HG03558 (cell line): ENCODE data around the gene TSPAN33.
A peak's percentile ranks its signal among the peaks of the same experiment; 100 is the strongest.

ENCODE experiments used
- ATAC-seq: cut with Tn5 transposase; IDR thresholded peaks from one replicate; pipeline ENCODE4 v1.9.1; 2021; ENCODE audit warnings: moderate number of reproducible peaks; ENCODE audit not compliant: unreplicated experiment; ENCODE audit errors: extremely low read depth

Gene TSPAN33

GRCh38 chr7:129127601-129128000, 16.9 kb upstream of the TSPAN33 start:
- ATAC-seq = no peak

GRCh38 chr7:129134356-129134987, 10.0 kb upstream of the TSPAN33 start:
- no peak for ATAC-seq

DNA sequence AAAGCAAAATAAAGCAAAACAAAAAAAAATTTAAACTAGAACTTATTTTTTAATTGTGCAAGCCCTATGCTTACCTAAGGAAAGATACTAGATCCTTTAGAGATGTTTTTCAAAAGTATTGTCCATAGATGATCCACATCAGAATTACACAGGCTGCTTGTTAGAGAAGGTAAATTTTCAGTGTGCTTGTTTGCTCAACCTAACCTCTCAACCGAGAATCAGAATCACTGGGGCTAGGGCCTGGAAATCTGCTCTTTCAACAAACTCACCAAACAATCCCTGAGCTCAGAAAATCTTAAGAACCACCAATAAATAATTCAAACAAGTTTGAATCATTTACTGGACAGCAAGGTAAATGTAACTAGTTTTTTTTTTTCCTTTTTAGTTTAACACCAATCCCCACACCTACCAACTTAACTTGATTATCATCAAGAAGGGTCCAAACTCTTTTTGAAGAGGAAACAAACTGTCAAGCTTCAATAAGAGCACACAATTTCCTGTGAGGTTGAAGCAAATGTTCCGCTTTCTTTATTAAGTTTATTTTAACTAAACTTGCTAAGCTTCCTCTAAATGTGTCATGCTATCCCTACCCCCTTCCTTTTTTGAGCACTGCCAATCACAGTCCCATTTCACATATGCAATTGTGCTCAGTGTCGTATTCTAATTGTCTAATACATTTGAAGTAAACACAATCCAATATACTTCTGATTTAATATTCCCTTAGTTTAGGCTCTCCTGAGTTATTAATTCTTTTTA, 7.4 kb upstream of the TSPAN33 start:
- ATAC-seq = no peak

DNA sequence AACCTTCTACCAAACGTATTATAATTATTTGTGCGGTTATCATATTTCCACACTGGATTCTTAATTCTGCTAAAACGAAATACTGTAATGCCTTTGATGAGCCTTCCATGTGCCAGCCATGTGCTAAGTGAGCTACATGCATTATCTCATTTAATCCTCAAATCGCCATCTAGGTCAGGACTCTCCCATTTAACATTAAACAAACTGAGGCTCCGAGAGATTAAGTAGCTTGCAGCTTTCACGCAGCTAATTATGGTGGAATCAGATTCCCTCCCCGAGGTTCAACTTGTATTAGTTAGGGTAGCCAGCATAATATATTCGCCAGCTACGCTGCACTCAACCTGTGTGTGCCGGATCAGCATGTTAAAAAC, 798 bp upstream of the TSPAN33 start:
- no peak for ATAC-seq

DNA sequence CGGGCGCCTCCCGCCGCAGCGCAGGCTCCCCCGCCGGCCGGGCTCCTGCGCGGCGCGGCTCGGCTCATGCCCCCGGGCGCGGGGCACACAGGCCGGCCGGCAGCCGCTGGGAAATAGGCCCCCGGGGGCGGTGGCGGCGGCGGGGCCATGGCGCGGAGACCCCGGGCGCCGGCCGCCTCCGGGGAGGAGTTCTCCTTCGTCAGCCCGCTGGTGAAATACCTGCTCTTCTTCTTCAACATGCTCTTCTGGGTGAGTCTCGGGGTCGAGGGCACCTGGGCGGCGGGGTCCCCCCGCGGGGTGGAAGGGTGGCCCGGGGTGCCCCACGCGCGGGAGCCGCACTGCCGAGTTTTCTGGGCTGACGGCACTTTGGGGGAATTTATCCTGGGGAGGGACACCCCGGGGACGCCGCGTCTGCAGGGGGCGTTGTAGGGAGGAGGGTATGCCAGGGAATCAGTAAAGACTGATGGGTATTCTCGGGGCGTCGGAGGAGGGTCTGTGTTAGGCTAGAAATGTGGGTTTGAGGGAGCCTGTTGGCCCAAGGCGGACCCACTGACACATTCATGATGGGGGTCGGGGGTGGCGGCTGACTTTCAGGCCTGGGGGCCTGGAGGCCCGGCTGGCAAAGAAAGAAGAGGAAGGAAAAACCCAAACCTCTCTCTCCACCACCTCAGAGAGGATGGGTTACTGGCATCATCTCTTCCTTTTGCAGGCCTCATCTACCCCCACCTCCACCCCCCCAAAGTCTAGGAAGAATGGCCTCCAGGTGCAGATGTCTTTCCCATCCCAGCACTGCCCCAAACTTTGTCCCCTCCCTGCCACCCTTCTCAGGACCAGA, 544 bp downstream of the TSPAN33 start:
- ATAC-seq = no peak

- ATAC-seq = peak; percentile 60
Measured at GRCh38 chr7:129146237-129146979, 1.9 kb downstream of the TSPAN33 start.

DNA sequence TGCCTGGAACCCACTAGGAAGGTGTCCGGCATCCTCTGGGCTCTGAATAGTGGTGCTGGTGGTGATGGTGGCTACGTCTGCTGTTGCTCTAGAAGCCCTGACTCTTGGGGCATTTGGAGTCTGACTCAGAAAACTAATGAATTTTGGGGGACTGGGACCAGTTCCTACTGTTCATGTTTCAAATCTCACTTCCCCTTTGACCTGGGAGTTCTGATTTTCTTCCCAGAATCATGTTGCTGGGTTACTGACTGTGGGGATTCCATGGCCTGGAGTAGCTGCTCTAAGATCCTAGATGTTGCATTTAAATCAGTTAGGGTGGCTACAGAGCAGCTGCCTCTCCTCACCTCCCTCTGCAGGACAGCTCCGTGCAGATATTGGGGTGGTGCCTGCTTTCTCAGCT, 3.2 kb downstream of the TSPAN33 start:
- ATAC-seq = no peak

- no peak for ATAC-seq
Measured at GRCh38 chr7:129149511-129149910, 5.0 kb downstream of the TSPAN33 start.

DNA sequence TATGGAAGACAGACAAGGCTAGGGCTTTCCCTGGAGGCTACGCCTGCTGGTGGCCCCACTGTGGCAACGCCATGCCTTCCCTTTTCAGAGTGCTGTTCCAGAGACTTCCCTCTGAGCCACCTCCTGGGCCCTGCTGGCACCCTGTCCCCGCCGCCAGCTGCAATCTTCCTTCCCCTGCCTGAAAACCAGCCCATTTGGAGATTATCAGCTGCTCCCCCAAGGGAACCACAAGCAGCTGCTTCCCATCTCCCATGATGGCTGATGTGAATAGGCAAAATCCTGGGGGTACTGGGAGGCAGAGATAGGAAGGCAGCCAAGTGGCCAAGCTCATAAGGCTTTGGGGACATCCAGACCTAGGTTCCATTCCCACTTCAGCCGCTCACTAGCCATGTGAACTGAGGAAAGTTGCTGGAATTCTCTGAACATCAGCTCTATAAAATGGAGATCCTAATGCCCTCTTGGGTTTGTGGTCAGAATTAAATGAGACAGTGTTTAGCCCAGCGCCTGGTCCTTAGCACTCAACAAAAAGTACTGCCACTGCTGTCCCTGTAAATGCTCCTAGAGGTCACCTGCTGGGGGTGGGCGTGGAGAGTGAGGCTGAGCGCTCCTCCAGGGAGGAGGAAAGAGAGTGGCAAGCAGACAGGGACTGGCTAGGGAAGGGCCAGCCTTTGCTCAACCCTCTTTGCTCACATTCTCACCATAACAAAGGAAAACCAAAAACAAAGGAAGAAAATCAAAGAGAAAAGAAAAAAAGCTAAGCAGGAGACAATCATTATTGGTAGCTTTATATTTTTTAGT, 5.9 kb downstream of the TSPAN33 start:
- no peak for ATAC-seq

DNA sequence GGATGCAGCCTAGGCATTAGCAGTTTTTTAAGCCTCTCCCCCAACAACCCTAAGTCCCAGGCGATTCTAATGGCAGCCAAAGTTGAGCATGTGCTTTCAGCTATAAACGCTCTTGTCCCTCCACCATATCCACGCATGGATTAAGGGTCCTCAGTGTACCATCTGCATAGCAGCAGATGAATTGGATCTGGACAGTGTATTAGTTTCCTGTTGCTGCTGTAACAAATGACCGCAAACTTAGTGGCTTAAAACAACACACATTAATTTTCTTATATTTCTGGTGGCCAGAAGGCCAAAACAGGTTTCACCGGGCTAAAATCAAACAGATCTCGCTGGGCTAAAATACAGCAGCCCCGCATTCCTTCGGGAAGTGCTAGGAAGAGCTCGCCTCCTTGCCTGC, 13.1 kb downstream of the TSPAN33 start:
- ATAC-seq = no peak

GRCh38 chr7:129159539-129159938, 15.0 kb downstream of the TSPAN33 start:
- no peak for ATAC-seq

DNA sequence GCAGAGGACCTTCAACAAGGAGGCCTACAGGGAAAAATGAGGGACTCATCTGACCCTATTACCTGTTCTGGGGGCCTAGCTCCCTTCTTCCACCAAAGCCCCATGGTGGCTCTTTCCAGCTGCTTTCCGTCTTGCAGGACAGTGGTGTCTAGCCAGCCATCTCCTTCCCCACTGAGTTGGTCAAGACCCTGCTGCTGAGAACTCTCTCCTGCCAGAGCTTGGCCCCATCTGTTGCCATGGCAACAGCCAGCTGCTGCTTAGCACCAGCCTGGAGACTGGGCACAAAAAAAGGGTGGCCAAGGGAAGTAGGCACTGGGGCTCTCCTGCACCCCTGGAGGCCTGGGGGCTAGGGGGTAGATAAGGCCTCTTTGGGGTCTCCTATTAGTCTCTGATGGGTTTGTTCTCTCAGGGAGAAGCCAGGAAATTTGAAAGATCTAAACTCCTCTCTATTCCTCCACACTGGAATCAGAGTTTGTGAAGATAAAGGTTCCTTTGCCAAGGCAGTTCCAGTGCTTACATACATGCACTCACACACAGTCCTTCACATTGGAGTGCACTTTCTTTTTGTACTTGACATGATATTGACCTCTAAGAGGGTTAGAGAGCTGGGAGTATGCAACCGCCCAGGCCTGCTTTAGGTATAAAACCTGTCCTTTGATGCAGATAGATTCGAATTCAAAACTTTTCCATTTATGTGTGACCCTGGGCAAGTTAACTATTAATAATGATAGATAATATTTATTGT, 15.8 kb downstream of the TSPAN33 start:
- ATAC-seq = no peak

GRCh38 chr7:129161524-129162225, 17.2 kb downstream of the TSPAN33 start:
- no peak for ATAC-seq

DNA sequence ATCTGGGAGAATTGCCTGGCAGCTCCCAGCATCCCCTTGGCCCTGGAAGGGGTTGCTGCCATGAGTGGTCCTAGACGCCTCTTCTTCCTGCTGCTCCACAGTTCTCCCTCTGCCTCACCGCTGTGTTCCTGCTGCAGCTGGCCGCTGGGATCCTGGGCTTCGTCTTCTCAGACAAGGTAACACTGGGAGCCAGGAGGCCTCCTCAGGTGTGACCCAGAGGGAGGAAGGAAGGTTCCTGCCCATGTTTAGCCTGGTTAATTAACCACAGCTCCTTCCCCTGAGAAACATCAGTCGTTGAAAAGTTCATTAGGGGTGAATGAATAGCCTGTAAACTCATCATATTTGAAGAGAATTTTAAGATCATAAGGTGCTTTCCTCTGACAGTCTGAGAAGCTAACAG, 18.2 kb downstream of the TSPAN33 start:
- ATAC-seq = no peak

DNA sequence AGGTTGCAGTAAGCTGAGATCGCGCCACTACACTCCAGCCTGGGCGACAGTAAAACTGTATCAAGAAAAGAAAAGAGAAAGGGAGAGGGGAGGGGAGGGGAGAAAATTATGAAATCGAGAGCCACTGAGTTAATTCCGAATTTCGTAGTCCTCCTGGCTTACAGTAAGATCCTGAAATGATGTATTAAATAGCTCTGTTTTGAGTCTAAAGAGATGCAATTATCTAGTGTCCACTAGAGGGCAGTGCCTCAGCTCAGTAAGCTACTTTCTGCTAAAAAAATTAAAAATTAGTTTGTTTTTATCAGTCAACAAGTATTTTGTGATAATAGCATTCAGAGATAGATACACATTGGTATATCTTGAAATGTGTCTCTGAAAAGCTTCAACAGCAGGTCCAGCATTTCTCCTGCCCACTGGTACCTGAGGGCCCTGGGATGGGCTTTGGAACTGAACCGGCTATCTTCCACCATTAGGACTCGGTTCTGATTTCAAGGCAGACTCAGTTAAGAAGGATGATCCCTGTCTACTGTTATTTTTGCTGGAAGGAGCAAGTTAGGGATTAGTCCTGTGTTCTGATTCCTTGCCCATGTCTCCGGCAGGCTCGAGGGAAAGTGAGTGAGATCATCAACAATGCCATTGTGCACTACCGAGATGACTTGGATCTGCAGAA, 19.5 kb downstream of the TSPAN33 start:
- ATAC-seq = no peak

DNA sequence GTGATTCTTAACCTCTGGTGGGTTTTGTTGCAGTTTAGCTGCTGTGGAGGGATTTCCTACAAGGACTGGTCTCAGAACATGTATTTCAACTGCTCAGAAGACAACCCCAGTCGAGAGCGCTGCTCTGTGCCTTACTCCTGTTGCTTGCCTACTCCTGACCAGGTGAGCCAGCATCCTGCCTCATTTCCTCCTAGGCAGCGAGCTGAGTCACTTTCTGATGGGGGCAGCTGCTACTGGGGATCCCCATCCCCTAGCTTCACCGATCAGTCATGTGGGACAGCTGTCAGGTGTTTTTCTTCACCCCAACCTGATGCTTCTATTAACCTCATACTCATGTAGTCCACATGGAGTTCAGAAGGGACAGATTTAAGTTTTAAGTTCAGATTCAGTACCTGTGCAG, 22.2 kb downstream of the TSPAN33 start:
- ATAC-seq = no peak

DNA sequence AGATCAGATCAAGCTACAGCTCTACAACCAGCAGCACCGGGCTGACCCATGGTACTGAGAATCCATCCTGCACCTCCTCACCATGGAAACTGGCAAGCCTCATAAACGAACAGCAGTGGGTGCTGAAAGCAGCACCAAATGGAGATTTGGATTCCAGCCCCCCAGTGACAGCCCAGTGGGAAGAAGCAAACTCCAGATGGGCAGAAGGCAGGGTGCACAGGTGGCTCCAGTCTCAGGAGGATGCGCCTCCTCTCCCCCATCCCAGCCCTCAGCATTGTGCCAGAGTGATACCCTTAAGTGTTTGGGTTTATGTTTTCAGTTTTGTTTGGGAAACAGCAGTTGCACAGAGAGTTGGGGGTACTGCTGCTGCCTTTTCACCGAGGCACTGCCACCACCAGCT, 23.3 kb downstream of the TSPAN33 start:
- ATAC-seq = no peak
